HepG2 (cell line): ENCODE data around the gene TDRD9. TPM values are rescaled to one million over a fixed set of nuclear protein-coding genes. Genes with fewer than 3 reads are reported as not detected.

Experiments
- BCL6 ChIP-seq: IDR thresholded peaks from 2 replicates; pipeline ENCODE4 v1.6.1; 2016; ENCODE audit warnings: missing genetic modification reagents, missing compliant biosample characterization
- CTCF ChIP-seq: sonication (generic); formaldehyde crosslinking; IDR thresholded peaks from 2 replicates; pipeline ENCODE4 v1.5.0; 2020; ENCODE audit warnings: mild to moderate bottlenecking, missing genetic modification reagents, moderate library complexity
- ERF ChIP-seq: IDR thresholded peaks from 2 replicates; pipeline ENCODE4 v1.6.1; 2018; ENCODE audit warnings: missing biosample characterization, missing genetic modification reagents
- GFI1 ChIP-seq: sonication (generic); formaldehyde crosslinking; IDR thresholded peaks from 2 replicates; pipeline ENCODE4 v1.5.0; 2020; ENCODE audit warnings: missing genetic modification reagents, mild to moderate bottlenecking, borderline replicate concordance
- HNF1B ChIP-seq: sonication (generic); formaldehyde crosslinking; IDR thresholded peaks from 2 replicates; pipeline ENCODE4 v1.5.1; 2020; ENCODE audit warnings: mild to moderate bottlenecking, moderate library complexity, missing genetic modification reagents
- HOXA3 ChIP-seq: sonication (generic); formaldehyde crosslinking; IDR thresholded peaks from 2 replicates; pipeline ENCODE4 v1.5.0; 2020; ENCODE audit warnings: missing genetic modification reagents
- HOXA5 ChIP-seq: sonication (generic); formaldehyde crosslinking; IDR thresholded peaks from 2 replicates; pipeline ENCODE4 v1.4.0; 2020; ENCODE audit warnings: missing genetic modification reagents
- KDM2A ChIP-seq: sonication (generic); formaldehyde crosslinking; IDR thresholded peaks from 2 replicates; pipeline ENCODE4 v1.4.0; 2020; ENCODE audit warnings: low read depth, missing genetic modification reagents, borderline replicate concordance
- RNF2 ChIP-seq: fragments of 450-650 bp; conservative IDR thresholded peaks from 2 replicates; pipeline ENCODE4 v1.6.1; 2016; ENCODE audit warnings: low read depth
- SALL1 ChIP-seq: sonication (generic); formaldehyde crosslinking; IDR thresholded peaks from 2 replicates; pipeline ENCODE4 v1.8.0; 2022; ENCODE audit warnings: mild to moderate bottlenecking, missing genetic modification reagents
- STAG1 ChIP-seq: sonication (generic); formaldehyde crosslinking; IDR thresholded peaks from 2 replicates; pipeline ENCODE4 v1.4.0; 2020; ENCODE audit warnings: missing genetic modification reagents
- TARDBP ChIP-seq: sonication (generic); formaldehyde crosslinking; IDR thresholded peaks from 2 replicates; pipeline ENCODE4 v1.8.0; 2022; ENCODE audit warnings: mild to moderate bottlenecking, missing genetic modification reagents
- ZNF280D ChIP-seq: sonication (generic); formaldehyde crosslinking; IDR thresholded peaks from 2 replicates; pipeline ENCODE4 v1.5.1; 2020; ENCODE audit warnings: mild to moderate bottlenecking, missing genetic modification reagents
- ZNF431 ChIP-seq: sonication (generic); formaldehyde crosslinking; IDR thresholded peaks from 2 replicates; pipeline ENCODE4 v1.9.0; 2022; ENCODE audit warnings: missing genetic modification reagents, low read depth, mild to moderate bottlenecking, borderline replicate concordance
- ZNF652 ChIP-seq: IDR thresholded peaks from 2 replicates; pipeline ENCODE4 v1.6.1; 2016; ENCODE audit warnings: low read depth, borderline replicate concordance
- ZNF672 ChIP-seq: sonication (generic); formaldehyde crosslinking; IDR thresholded peaks from 2 replicates; pipeline ENCODE4 v1.8.1; 2022; ENCODE audit warnings: missing genetic modification reagents
- ZNF713 ChIP-seq: sonication (generic); formaldehyde crosslinking; IDR thresholded peaks from 2 replicates; pipeline ENCODE4 v1.4.0; 2020; ENCODE audit warnings: mild to moderate bottlenecking, missing genetic modification reagents
- polyA plus RNA-seq, 8 experiments: library from polyadenylated mRNA; depleted of rRNA in 3 of 8; stranded (reverse) in 7 of 8; unstranded in 1 of 8; fragments of >200 nt; fragmentation: Illumina TruSeq in 4 of 8; extraction: Trizol in 4 of 8; gene quantifications; 2 replicates each; pipeline versions ENCODE4 v1.2.1 to v1.2.3, GENCODE V29; 2011 to 2016; ENCODE audit warnings: low read depth in 4 of 8, missing spikeins in 1 of 8, mixed read lengths in 1 of 8; ENCODE audit not compliant: insufficient read depth in 1 of 8
- total RNA-seq, 5 experiments: library from RNA; depleted of rRNA; stranded (reverse); fragments of >200 nt; fragmentation: Illumina TruSeq; extraction: Trizol; gene quantifications; 2 replicates each; pipeline ENCODE4 v1.2.3, GENCODE V29; 2016; ENCODE audit warnings: low read depth in 1 of 5
- TF ChIP-seq, protein P1 (sequence below): sonication (generic); formaldehyde crosslinking; IDR thresholded peaks from 2 replicates; pipeline ENCODE4 v1.4.0; 2020; ENCODE audit warnings: missing genetic modification reagents, mild to moderate bottlenecking, borderline replicate concordance

The TDRD9 gene
- total and polyA plus RNA-seq, 2 of the 13 experiments (the other 11 are each of a cell fraction or from before 2014, with no cell fraction given), result not detected

DNA sequence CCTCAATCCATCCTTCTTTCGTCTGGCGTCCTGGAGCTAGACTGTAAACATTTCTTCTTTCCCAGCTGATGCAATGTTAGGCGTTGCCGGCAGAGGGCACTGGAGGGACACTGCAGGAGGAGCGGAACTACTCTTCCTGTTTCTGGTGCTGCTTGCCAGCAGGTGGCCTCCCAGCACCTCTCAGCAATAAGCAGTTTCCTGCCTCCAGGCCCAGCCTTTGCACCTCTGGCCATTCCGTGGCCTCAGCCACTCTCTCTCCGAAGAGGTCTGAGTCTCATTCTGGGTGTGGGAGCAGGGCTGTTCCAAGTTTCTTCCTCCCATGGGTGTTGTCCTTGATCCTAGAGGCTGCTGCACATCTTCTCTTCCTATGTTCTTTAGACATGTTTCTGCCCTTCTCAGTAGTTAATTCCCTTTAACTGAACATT is 149.8 kb downstream of the TDRD9 start (continued):
- TF ChIP-seq TARDBP (CRISPR knock-in tag) (peak; percentile 59; the same call in 1 of the 2 replicates), CTCF (CRISPR knock-in tag) (peak; percentile 99), HNF1B (CRISPR knock-in tag) (peak; percentile 45; the same call in 1 of the 2 replicates), ZNF280D (CRISPR knock-in tag) (no peak), ZNF713 (CRISPR knock-in tag) (0 out of 2 replicates have a peak, but pooled peaks have one; percentile 68), ZNF431 (CRISPR knock-in tag) (0 out of 2 replicates have a peak, but pooled peaks have one; percentile 48), ZNF652 (CRISPR knock-in tag) (no peak), BCL6 (0 out of 2 replicates have a peak, but pooled peaks have one; percentile 12), HOXA3 (peak; percentile 20; the same call in 1 of the 2 replicates), KDM2A (peak; percentile 80), ERF (CRISPR knock-in tag) (peak; percentile 37; the same call in 1 of the 2 replicates), STAG1 (CRISPR knock-in tag) (peak; percentile 89), RNF2 (peak; percentile 64; the same call in 1 of the 2 replicates), HOXA5 (CRISPR knock-in tag) (no peak), GFI1 (no peak), ZNF672 (CRISPR knock-in tag) (no peak), SALL1 (CRISPR knock-in tag) (peak; percentile 69)
- TF ChIP-seq, protein P1, sequence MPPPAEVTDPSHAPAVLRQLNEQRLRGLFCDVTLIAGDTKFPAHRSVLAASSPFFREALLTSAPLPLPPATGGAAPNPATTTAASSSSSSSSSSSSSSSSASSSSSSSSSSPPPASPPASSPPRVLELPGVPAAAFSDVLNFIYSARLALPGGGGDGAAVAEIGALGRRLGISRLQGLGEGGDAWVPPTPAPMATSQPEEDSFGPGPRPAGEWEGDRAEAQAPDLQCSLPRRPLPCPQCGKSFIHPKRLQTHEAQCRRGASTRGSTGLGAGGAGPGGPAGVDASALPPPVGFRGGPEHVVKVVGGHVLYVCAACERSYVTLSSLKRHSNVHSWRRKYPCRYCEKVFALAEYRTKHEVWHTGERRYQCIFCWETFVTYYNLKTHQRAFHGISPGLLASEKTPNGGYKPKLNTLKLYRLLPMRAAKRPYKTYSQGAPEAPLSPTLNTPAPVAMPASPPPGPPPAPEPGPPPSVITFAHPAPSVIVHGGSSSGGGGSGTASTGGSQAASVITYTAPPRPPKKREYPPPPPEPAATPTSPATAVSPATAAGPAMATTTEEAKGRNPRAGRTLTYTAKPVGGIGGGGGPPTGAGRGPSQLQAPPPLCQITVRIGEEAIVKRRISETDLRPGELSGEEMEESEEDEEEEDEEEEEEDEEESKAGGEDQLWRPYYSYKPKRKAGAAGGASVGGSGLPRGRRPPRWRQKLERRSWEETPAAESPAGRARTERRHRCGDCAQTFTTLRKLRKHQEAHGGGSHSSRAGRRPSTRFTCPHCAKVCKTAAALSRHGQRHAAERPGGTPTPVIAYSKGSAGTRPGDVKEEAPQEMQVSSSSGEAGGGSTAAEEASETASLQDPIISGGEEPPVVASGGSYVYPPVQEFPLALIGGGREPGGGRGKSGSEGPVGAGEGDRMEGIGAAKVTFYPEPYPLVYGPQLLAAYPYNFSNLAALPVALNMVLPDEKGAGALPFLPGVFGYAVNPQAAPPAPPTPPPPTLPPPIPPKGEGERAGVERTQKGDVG (CRISPR knock-in tag), result no peak
